ENCODE measurements around the gene MTCL1.

The MTCL1 gene

GRCh38 chr18:8871489-8871888, 166.1 kb downstream of the MTCL1 start:
- DNase-seq, result no peak

GRCh38 chr18:8874872-8875271, 169.5 kb downstream of the MTCL1 start:
- no peak for DNase-seq

GRCh38 chr18:8876887-8877286, 171.5 kb downstream of the MTCL1 start:
- DNase-seq, result no peak

GRCh38 chr18:8881103-8881502, 175.7 kb downstream of the MTCL1 start:
- DNase-seq, result no peak

Data from NCI-H526 treated with DMSO at 0.1 percent for 48 hours (cell line).